Endothelial cell (in vitro differentiated cells): ENCODE data around the gene PIK3R2. TPM values are rescaled to one million over a fixed set of nuclear protein-coding genes. Genes with fewer than 3 reads are reported as not detected.

Source experiments
- DNase-seq: peaks from one replicate; pipeline ENCODE4 v3.0.0; 2021; ENCODE audit warnings: low spot score
- H3K27ac Mint-ChIP-seq: one replicate; pipeline ENCODE4 v1.8.0; 2021; ENCODE audit warnings: mixed read lengths, inconsistent platforms; ENCODE audit not compliant: unreplicated experiment
- H3K27me3 Mint-ChIP-seq: one replicate; pipeline ENCODE4 v1.8.0; 2021; ENCODE audit warnings: mild to moderate bottlenecking, moderate library complexity, mixed read lengths, inconsistent platforms; ENCODE audit not compliant: unreplicated experiment
- H3K36me3 Mint-ChIP-seq: one replicate; pipeline ENCODE4 v1.8.0; 2021; ENCODE audit warnings: mild to moderate bottlenecking, low read depth, mixed read lengths, inconsistent platforms; ENCODE audit not compliant: unreplicated experiment
- H3K4me1 Mint-ChIP-seq: one replicate; pipeline ENCODE4 v1.8.0; 2021; ENCODE audit warnings: mild to moderate bottlenecking, mixed read lengths, inconsistent platforms; ENCODE audit not compliant: unreplicated experiment
- H3K4me3 Mint-ChIP-seq: one replicate; pipeline ENCODE4 v1.8.0; 2021; ENCODE audit warnings: mild to moderate bottlenecking, mixed read lengths, inconsistent platforms; ENCODE audit not compliant: unreplicated experiment
- H3K9me3 Mint-ChIP-seq: one replicate; pipeline ENCODE4 v1.8.0; 2021; ENCODE audit warnings: mixed read lengths, inconsistent platforms; ENCODE audit not compliant: unreplicated experiment
- total RNA-seq: library from RNA; stranded (reverse); fragmentation: NEBNext Ultra II Directional; extraction: Animal tissue kit (Norgen Biotek cat#: 25700); gene quantifications from one replicate; pipeline ENCODE4 v1.2.1, GENCODE V29; 2021; ENCODE audit not compliant: unreplicated experiment
- TF ChIP-seq, protein P1 (sequence below): fragments of 200-600 bp; sonication (generic); IDR thresholded peaks from one replicate; pipeline ENCODE4 v1.5.0; 2021; ENCODE audit warnings: antibody characterized with exemption; ENCODE audit not compliant: unreplicated experiment

The PIK3R2 gene
- total RNA-seq, 1 donor from 2014 or later = 28.0 TPM

DNA sequence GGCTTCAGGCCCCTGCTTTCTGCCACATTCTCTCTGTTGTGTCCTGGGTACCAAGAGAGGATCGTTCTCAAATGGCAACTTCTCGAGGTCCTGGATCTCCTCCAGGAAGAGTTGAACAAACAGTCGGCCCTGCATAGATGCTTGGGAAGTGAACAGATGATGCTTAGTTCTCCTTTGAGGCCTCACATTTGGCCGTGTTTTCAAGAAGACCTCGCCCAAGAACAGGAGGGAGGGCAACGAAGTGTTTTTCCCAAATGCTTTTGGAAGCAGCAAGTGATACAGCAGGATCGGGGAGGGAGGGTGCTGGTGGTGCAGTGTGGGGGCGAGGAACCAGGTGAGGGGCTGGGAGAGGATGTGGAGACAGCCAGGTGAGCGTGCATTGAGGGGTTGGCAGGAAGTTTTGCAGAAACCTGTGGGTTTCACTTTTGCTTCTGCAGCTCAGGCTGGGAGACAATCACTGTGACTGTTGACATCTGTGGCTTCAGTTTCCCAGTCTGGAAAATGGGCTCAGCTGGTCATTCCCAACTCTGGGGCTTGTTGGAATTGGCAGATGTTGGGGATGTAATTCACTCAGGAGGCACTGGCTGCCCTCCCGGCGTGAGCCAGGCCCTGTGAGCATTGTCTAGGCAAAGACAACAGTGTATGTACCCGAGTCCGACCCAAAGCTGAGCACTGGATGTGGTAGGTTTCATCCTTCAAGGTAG lies 33.8 kb upstream of the PIK3R2 start:
- peaks cover 3% of the 10 kb centered on the region for H3K36me3 Mint-ChIP-seq
- peaks cover 8% of the 10 kb centered on the region for H3K4me1 Mint-ChIP-seq
- H3K4me3 Mint-ChIP-seq = peak overlapping the region; percentile 78
- no peak for DNase-seq
- H3K27me3 Mint-ChIP-seq = peaks cover 24% of the 10 kb centered on the region
- no peak overlapping the region for H3K27ac Mint-ChIP-seq
- H3K9me3 Mint-ChIP-seq = no peaks in the 10 kb centered on the region
- TF ChIP-seq, protein P1, sequence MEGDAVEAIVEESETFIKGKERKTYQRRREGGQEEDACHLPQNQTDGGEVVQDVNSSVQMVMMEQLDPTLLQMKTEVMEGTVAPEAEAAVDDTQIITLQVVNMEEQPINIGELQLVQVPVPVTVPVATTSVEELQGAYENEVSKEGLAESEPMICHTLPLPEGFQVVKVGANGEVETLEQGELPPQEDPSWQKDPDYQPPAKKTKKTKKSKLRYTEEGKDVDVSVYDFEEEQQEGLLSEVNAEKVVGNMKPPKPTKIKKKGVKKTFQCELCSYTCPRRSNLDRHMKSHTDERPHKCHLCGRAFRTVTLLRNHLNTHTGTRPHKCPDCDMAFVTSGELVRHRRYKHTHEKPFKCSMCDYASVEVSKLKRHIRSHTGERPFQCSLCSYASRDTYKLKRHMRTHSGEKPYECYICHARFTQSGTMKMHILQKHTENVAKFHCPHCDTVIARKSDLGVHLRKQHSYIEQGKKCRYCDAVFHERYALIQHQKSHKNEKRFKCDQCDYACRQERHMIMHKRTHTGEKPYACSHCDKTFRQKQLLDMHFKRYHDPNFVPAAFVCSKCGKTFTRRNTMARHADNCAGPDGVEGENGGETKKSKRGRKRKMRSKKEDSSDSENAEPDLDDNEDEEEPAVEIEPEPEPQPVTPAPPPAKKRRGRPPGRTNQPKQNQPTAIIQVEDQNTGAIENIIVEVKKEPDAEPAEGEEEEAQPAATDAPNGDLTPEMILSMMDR = no peak

DNA sequence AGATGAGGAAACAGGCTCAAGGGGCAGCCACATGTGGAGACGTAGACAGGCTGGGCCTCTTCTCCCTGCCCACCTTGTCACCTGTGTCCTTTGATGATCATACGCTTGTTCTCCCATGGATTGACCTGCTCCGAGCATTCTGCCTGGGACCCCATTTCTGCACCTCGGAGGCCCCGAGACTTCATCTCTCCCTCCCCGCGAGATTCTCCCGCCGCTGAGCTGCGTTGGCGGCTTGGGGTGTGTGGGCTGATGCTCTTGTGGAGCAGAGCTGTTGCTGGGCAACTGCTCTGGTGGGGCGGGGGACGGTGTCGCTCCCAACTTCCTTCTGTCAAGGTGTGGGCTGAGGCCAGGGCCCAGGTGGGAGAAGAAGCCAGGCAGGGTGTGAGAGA lies 33.3 kb upstream of the PIK3R2 start:
- TF ChIP-seq, protein P1 = no peak
- peak overlapping the region; percentile 24 for H3K4me3 Mint-ChIP-seq
- peaks cover 20% of the 10 kb centered on the region for H3K27me3 Mint-ChIP-seq
- H3K9me3 Mint-ChIP-seq = no peaks in the 10 kb centered on the region
- no peak overlapping the region for H3K27ac Mint-ChIP-seq
- DNase-seq = no peak
- peaks cover 8% of the 10 kb centered on the region for H3K4me1 Mint-ChIP-seq
- H3K36me3 Mint-ChIP-seq = peaks cover 3% of the 10 kb centered on the region

DNA sequence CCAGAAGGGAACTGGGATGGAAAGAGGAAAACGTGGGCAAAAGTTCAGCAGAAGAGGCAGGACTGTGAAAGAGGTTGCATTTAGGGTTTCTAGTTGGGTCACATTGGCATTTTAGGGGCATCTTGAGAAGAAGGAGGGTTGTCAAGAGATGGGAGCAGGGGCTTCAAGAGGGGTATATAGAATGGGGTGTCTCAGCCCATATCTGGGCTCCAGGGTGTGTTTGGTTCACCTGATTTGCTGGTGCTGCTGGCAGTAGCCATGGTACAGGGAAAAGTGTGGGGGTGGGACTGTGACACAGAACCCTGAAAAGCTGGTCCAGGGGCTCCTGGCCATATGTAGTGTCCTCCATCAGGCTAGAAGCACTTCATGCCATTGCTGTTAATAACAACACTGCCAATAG lies 32.8 kb upstream of the PIK3R2 start:
- peak overlapping the region; percentile 24 for H3K4me3 Mint-ChIP-seq

DNA sequence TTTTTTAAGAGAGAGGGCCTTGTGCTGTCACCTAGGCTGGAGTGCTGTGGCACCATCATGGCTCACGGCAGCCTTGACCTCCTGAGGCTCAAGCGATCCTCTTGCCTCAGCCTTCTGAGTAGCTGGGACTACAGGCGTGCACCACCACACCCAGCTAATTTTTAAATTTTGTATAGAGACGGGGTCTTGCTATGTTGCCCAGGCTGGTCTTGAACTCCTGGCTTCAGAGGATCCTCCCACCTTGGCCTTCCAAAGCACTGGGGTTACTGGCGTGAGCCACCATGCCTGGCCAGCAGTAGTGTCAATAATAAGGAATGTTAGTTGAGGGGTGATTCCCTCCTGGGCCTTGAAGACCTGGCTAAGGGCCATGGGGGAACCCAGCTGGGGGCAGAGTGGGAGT lies 31.8 kb upstream of the PIK3R2 start:
- Mint-ChIP-seq H3K27me3 (peaks cover 13% of the 10 kb centered on the region), H3K4me3 (no peak overlapping the region), H3K9me3 (no peaks in the 10 kb centered on the region), H3K27ac (no peak overlapping the region), H3K4me1 (peaks cover 8% of the 10 kb centered on the region), H3K36me3 (peaks cover 3% of the 10 kb centered on the region)
- TF ChIP-seq, protein P1 = no peak
- no peak for DNase-seq

More for the DNA sequence above, 32.8 kb upstream of the PIK3R2 start:
- H3K27me3 Mint-ChIP-seq = peaks cover 17% of the 10 kb centered on the region
- H3K27ac Mint-ChIP-seq = no peak overlapping the region
- TF ChIP-seq, protein P1 = no peak
- H3K9me3 Mint-ChIP-seq = no peaks in the 10 kb centered on the region
- peaks cover 3% of the 10 kb centered on the region for H3K36me3 Mint-ChIP-seq
- DNase-seq = no peak
- H3K4me1 Mint-ChIP-seq = peaks cover 8% of the 10 kb centered on the region

- no peaks in the 10 kb centered on the region for H3K9me3 Mint-ChIP-seq
- H3K4me1 Mint-ChIP-seq = peaks cover 5% of the 10 kb centered on the region
- H3K4me3 Mint-ChIP-seq = no peak overlapping the region
- H3K36me3 Mint-ChIP-seq = no peaks in the 10 kb centered on the region
- peak overlapping the region; percentile 48 for H3K27ac Mint-ChIP-seq
- H3K27me3 Mint-ChIP-seq = peaks cover 10% of the 10 kb centered on the region
- TF ChIP-seq, protein P1 = no peak
- DNase-seq = no peak
Observed at GRCh38 chr19:18122424-18122823, 30.5 kb upstream of the PIK3R2 start.
